Endometrial microvascular endothelial cells (primary cell): ENCODE measurements around the gene EFR3B. TPM values are rescaled to one million over a fixed set of nuclear protein-coding genes. Genes with fewer than 3 reads are reported as not detected.

Source experiments
- in situ Hi-C: cut with HindIII; loops from 2 replicates; pipeline ENCODE4 v1.10.0; 2017; ENCODE audit warnings: low sequenced_read_pairs, low pct_unique_long_range_greater_than_20kb; ENCODE audit errors: inconsistent ontology term
- total RNA-seq: library from RNA; depleted of rRNA; stranded (reverse); fragments of >200 nt; gene quantifications from one replicate; pipeline ENCODE4 v1.2.3, GENCODE V29; 2015; ENCODE audit errors: inconsistent ontology term

EFR3B gene
- total RNA-seq, 1 donor from 2014 or later, result 0.65 TPM

GRCh38 chr2:25063876-25064660, 22.2 kb downstream of the EFR3B start:
- in situ Hi-C loops, result no loop called here

GRCh38 chr2:25065768-25066167, 23.9 kb downstream of the EFR3B start:
- in situ Hi-C loops, result no loop called here

- in situ Hi-C loops, result no loop called here
These were observed 24.6 kb downstream of the EFR3B start for GRCh38 chr2:25066455-25066854.

GRCh38 chr2:25068217-25068616, 26.3 kb downstream of the EFR3B start:
- in situ Hi-C loops, result no loop called here

DNA sequence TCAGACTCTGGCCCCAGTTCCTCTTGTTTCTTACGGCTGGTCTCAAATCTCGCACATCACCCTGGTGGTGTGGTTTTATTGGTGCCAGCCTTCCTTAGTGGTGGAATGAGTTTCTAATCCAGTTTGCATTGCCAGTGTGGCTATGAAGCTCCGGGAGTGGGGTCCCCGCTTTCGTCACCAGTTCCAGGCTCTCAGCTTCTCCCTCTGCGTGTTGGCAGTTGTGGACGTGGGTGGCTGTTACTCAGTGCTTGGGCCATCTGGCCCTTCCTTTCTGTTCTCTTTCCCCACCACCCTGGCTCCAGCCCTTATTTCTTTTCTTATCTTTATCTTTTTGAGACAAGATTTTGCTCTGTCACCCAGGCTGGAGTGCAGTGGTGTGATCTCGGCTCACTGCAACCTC, 30.1 kb downstream of the EFR3B start:
- in situ Hi-C loops, result no loop called here

GRCh38 chr2:25072606-25073005, 30.7 kb downstream of the EFR3B start:
- in situ Hi-C loops, result no loop called here

GRCh38 chr2:25073025-25073424, 31.1 kb downstream of the EFR3B start:
- in situ Hi-C loops, result no loop called here

DNA sequence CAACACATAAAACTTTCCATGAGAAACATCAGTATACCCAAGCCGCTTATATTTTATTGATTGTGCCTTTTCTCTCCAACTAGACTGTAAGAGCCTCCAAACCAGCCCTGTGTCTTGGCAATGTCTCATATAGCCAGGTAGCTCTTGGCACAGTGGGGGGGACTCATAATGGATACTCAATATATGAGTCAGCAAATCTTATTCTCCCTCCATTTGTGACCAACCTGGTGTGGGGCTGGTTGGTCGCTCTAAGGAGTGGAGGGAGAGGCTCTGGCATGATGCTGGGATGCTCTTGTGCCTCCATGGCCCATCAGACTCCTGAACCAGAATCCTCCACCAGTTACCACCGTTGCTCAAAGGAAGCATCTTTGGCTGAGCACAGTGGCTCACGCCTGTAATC, 32.0 kb downstream of the EFR3B start:
- in situ Hi-C loops, result no loop called here

DNA sequence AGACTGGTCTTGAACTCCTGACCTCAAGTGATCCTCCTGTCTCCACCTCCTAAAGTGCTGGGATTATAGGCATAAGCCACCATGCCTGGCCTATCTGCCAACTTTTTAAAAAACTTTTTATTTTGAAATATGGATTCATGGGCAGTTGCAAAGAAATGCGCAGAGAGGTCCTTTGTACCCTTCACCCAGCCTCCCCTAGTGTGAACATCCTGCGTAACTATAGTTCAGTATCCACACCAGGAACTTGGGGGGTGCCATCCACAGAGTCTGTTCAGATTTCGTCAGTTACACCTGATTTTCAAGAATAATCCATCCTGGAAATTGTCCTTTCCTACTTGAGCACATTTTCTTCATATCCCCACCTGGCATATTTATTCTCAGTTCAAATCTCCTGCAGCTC, 33.0 kb downstream of the EFR3B start:
- in situ Hi-C loops, result no loop called here

DNA sequence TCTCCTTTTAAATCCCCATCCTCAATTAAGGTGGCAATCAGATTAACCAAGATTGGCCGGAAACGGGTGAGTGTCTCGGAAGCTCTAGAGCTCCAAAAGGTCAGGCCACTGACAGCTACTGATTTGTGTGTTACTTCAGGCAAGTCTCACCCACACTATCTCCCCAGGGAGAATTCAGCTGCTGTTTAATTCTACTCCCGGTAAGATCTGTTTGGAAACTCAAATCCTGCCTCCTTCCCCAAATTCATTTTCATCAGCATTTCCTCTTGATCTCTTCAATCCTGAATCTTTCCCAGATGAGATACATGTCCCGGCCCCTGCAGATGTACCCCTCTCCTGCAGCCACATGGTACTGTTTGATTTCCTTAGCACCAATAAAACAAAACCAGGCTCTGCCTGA, 34.9 kb downstream of the EFR3B start:
- in situ Hi-C loops, result no loop called here

GRCh38 chr2:25077789-25078169, 35.9 kb downstream of the EFR3B start:
- in situ Hi-C loops, result no loop called here

- in situ Hi-C loops, result no loop called here
These were observed 36.5 kb downstream of the EFR3B start for GRCh38 chr2:25078170-25079049.

- in situ Hi-C loops, result no loop called here
These were observed 37.3 kb downstream of the EFR3B start for GRCh38 chr2:25079050-25079635.

DNA sequence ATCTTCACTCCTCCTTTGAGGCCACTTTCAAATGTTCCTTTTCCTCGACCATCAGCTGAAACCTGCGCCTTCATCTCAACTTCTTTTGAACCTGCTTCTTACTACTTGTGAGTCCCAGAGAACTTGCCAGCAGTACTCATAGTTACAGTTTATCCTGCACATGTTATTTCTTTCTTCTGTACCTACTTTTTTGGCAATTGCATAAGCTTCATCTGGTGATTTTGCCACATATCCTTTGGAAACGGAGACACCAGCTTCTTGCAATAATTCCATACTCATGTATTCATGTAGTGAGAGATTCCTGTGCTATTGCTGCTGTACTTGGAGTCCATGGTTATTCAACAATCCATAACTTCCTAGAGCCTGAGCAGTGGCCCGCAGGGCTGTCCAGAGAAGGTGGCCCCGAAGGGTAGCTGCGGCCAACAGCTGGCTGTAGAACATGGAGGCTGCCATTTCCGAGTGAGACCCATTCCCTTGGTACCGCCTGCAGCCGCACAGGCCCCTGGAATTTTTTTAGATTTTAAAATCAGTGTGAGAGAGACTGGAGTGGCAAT, 39.4 kb downstream of the EFR3B start:
- in situ Hi-C loops, result no loop called here

- in situ Hi-C loops, result no loop called here
These were observed 40.2 kb downstream of the EFR3B start for GRCh38 chr2:25082002-25082622.

DNA sequence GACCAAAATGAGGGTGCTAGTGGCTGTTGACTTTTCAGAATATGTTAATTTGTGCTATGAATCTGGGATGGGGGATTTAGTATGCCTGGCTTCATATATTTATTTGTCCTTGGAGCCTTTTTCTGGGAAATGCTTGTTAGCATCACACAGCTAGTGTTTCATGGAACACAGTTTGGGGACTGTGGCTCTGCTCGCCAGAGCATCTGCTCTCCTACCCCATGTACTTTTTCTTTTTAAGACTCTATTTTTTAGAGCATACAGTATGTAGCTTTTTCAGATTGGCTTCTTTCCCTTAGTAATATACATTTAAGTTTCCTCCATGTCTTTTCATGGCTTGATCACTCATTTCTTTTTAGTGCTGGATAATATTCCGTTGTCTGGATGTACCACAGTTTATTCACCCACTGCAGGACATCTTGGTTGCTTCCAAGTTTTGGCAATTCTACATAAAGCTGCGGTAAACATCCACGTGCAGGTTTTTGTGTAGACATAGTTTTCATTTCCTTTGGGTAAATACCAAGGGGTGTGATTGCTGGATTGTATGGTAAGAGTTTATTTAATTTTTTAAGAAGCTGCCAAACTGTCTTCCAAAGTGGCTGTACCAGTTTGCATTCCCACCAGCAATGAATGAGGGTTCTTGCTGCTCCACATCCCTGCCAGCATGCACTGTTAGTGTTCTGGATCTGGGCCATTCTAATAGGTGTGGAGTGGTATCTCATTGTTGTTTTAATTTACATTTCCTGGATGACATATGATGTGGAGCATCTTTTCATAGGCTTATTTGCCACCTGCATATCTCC, 44.1 kb downstream of the EFR3B start:
- in situ Hi-C loops, result no loop called here

- in situ Hi-C loops, result no loop called here
These were observed 47.1 kb downstream of the EFR3B start for GRCh38 chr2:25088817-25089516.
